ENCODE data around the gene TMPRSS3.

Gene TMPRSS3

GRCh38 chr21:42427809-42428419 lies 32.1 kb upstream of the TMPRSS3 start:
- Histone ChIP-seq H3K4me3 (ENCODE audit: low read depth, low read length) (no peak overlapping the region), H3K9ac (ENCODE audit: low read depth, low read length) (no peak overlapping the region), H3K4me1 (ENCODE audit: control insufficient read depth, insufficient read depth, low read length) (no peaks in the 10 kb centered on the region), H3K27ac (ENCODE audit: low read depth, low read length) (no peak overlapping the region), H3K36me3 (ENCODE audit: control insufficient read depth, insufficient read depth, low read length) (no peaks in the 10 kb centered on the region), H3K27me3 (ENCODE audit: control insufficient read depth, insufficient read depth, low read length) (no peaks in the 10 kb centered on the region), H3K9me3 (ENCODE audit: control insufficient read depth, insufficient read depth, low read length) (peaks cover 4% of the 10 kb centered on the region; the same call in 1 of the 2 replicates)

- Histone ChIP-seq H3K9ac (ENCODE audit: low read depth, low read length) (no peak overlapping the region), H3K4me3 (ENCODE audit: low read depth, low read length) (no peak overlapping the region), H3K9me3 (ENCODE audit: control insufficient read depth, insufficient read depth, low read length) (no peaks in the 10 kb centered on the region), H3K27ac (ENCODE audit: low read depth, low read length) (no peak overlapping the region), H3K4me1 (ENCODE audit: control insufficient read depth, insufficient read depth, low read length) (no peaks in the 10 kb centered on the region), H3K36me3 (ENCODE audit: control insufficient read depth, insufficient read depth, low read length) (no peaks in the 10 kb centered on the region), H3K27me3 (ENCODE audit: control insufficient read depth, insufficient read depth, low read length) (no peaks in the 10 kb centered on the region)
Observed at GRCh38 chr21:42426876-42427480, 31.1 kb upstream of the TMPRSS3 start.

- no peak overlapping the region for H3K9ac ChIP-seq (ENCODE audit: low read depth, low read length)
- H3K27me3 ChIP-seq (ENCODE audit: control insufficient read depth, insufficient read depth, low read length): no peaks in the 10 kb centered on the region
- H3K4me1 ChIP-seq (ENCODE audit: control insufficient read depth, insufficient read depth, low read length): no peaks in the 10 kb centered on the region
- H3K4me3 ChIP-seq (ENCODE audit: low read depth, low read length): no peak overlapping the region
- H3K36me3 ChIP-seq (ENCODE audit: control insufficient read depth, insufficient read depth, low read length): no peaks in the 10 kb centered on the region
- no peak overlapping the region for H3K27ac ChIP-seq (ENCODE audit: low read depth, low read length)
- no peaks in the 10 kb centered on the region for H3K9me3 ChIP-seq (ENCODE audit: control insufficient read depth, insufficient read depth, low read length)
Observed at GRCh38 chr21:42426424-42426823, 30.6 kb upstream of the TMPRSS3 start.

GRCh38 chr21:42425591-42425990 lies 29.7 kb upstream of the TMPRSS3 start:
- Histone ChIP-seq H3K9me3 (ENCODE audit: control insufficient read depth, insufficient read depth, low read length) (no peaks in the 10 kb centered on the region), H3K27ac (ENCODE audit: low read depth, low read length) (no peak overlapping the region), H3K27me3 (ENCODE audit: control insufficient read depth, insufficient read depth, low read length) (no peaks in the 10 kb centered on the region), H3K36me3 (ENCODE audit: control insufficient read depth, insufficient read depth, low read length) (no peaks in the 10 kb centered on the region), H3K4me3 (ENCODE audit: low read depth, low read length) (no peak overlapping the region), H3K4me1 (ENCODE audit: control insufficient read depth, insufficient read depth, low read length) (no peaks in the 10 kb centered on the region), H3K9ac (ENCODE audit: low read depth, low read length) (no peak overlapping the region)

GRCh38 chr21:42424914-42425541 lies 29.2 kb upstream of the TMPRSS3 start:
- Histone ChIP-seq H3K4me1 (ENCODE audit: control insufficient read depth, insufficient read depth, low read length) (no peaks in the 10 kb centered on the region), H3K9me3 (ENCODE audit: control insufficient read depth, insufficient read depth, low read length) (no peaks in the 10 kb centered on the region), H3K9ac (ENCODE audit: low read depth, low read length) (no peak overlapping the region), H3K27ac (ENCODE audit: low read depth, low read length) (no peak overlapping the region), H3K36me3 (ENCODE audit: control insufficient read depth, insufficient read depth, low read length) (no peaks in the 10 kb centered on the region), H3K4me3 (ENCODE audit: low read depth, low read length) (no peak overlapping the region), H3K27me3 (ENCODE audit: control insufficient read depth, insufficient read depth, low read length) (no peaks in the 10 kb centered on the region)

GRCh38 chr21:42423685-42424084 lies 27.8 kb upstream of the TMPRSS3 start:
- H3K36me3 ChIP-seq (ENCODE audit: control insufficient read depth, insufficient read depth, low read length): no peaks in the 10 kb centered on the region
- H3K9me3 ChIP-seq (ENCODE audit: control insufficient read depth, insufficient read depth, low read length): no peaks in the 10 kb centered on the region
- H3K4me1 ChIP-seq (ENCODE audit: control insufficient read depth, insufficient read depth, low read length): no peaks in the 10 kb centered on the region
- no peaks in the 10 kb centered on the region for H3K27me3 ChIP-seq (ENCODE audit: control insufficient read depth, insufficient read depth, low read length)
- H3K27ac ChIP-seq (ENCODE audit: low read depth, low read length): no peak overlapping the region
- no peak overlapping the region for H3K4me3 ChIP-seq (ENCODE audit: low read depth, low read length)
- H3K9ac ChIP-seq (ENCODE audit: low read depth, low read length): no peak overlapping the region

GRCh38 chr21:42423197-42423675 lies 27.4 kb upstream of the TMPRSS3 start:
- H3K9me3 ChIP-seq (ENCODE audit: control insufficient read depth, insufficient read depth, low read length): no peaks in the 10 kb centered on the region
- H3K27ac ChIP-seq (ENCODE audit: low read depth, low read length): no peak overlapping the region
- no peaks in the 10 kb centered on the region for H3K27me3 ChIP-seq (ENCODE audit: control insufficient read depth, insufficient read depth, low read length)
- no peak overlapping the region for H3K9ac ChIP-seq (ENCODE audit: low read depth, low read length)
- H3K4me3 ChIP-seq (ENCODE audit: low read depth, low read length): no peak overlapping the region
- no peaks in the 10 kb centered on the region for H3K4me1 ChIP-seq (ENCODE audit: control insufficient read depth, insufficient read depth, low read length)
- no peaks in the 10 kb centered on the region for H3K36me3 ChIP-seq (ENCODE audit: control insufficient read depth, insufficient read depth, low read length)

GRCh38 chr21:42421018-42421793 lies 25.4 kb upstream of the TMPRSS3 start:
- Histone ChIP-seq H3K9ac (ENCODE audit: low read depth, low read length) (no peak overlapping the region), H3K27ac (ENCODE audit: low read depth, low read length) (no peak overlapping the region), H3K4me1 (ENCODE audit: control insufficient read depth, insufficient read depth, low read length) (no peaks in the 10 kb centered on the region), H3K4me3 (ENCODE audit: low read depth, low read length) (no peak overlapping the region), H3K9me3 (ENCODE audit: control insufficient read depth, insufficient read depth, low read length) (no peaks in the 10 kb centered on the region), H3K27me3 (ENCODE audit: control insufficient read depth, insufficient read depth, low read length) (no peaks in the 10 kb centered on the region), H3K36me3 (ENCODE audit: control insufficient read depth, insufficient read depth, low read length) (no peaks in the 10 kb centered on the region)

- H3K36me3 ChIP-seq (ENCODE audit: control insufficient read depth, insufficient read depth, low read length): no peaks in the 10 kb centered on the region
- H3K9me3 ChIP-seq (ENCODE audit: control insufficient read depth, insufficient read depth, low read length): no peaks in the 10 kb centered on the region
- peaks cover 3% of the 10 kb centered on the region; the same call in 1 of the 2 replicates for H3K4me1 ChIP-seq (ENCODE audit: control insufficient read depth, insufficient read depth, low read length)
- no peak overlapping the region for H3K27ac ChIP-seq (ENCODE audit: low read depth, low read length)
- H3K9ac ChIP-seq (ENCODE audit: low read depth, low read length): no peak overlapping the region
- H3K4me3 ChIP-seq (ENCODE audit: low read depth, low read length): no peak overlapping the region
- no peaks in the 10 kb centered on the region for H3K27me3 ChIP-seq (ENCODE audit: control insufficient read depth, insufficient read depth, low read length)
Observed at GRCh38 chr21:42419845-42420244, 24.0 kb upstream of the TMPRSS3 start.

- H3K36me3 ChIP-seq (ENCODE audit: control insufficient read depth, insufficient read depth, low read length): no peaks in the 10 kb centered on the region
- no peak overlapping the region for H3K4me3 ChIP-seq (ENCODE audit: low read depth, low read length)
- H3K27me3 ChIP-seq (ENCODE audit: control insufficient read depth, insufficient read depth, low read length): no peaks in the 10 kb centered on the region
- H3K4me1 ChIP-seq (ENCODE audit: control insufficient read depth, insufficient read depth, low read length): peaks cover 3% of the 10 kb centered on the region; the same call in 1 of the 2 replicates
- H3K9me3 ChIP-seq (ENCODE audit: control insufficient read depth, insufficient read depth, low read length): no peaks in the 10 kb centered on the region
- no peak overlapping the region for H3K27ac ChIP-seq (ENCODE audit: low read depth, low read length)
- no peak overlapping the region for H3K9ac ChIP-seq (ENCODE audit: low read depth, low read length)
Observed at GRCh38 chr21:42418886-42419285, 23.0 kb upstream of the TMPRSS3 start.

Measured in HUES48 (cell line).